IPS-18a (cell line): ENCODE results near the gene GZF1.

ENCODE experiments used
- H3K27ac ChIP-seq: one replicate; pipeline ENCODE4 v1.5.1; 2013; ENCODE audit warnings: low read length
- H3K27me3 ChIP-seq: one replicate; pipeline ENCODE4 v1.6.1; 2013; ENCODE audit warnings: mild to moderate bottlenecking, low read length; ENCODE audit not compliant: control insufficient read depth, insufficient read depth
- H3K36me3 ChIP-seq: one replicate; pipeline ENCODE4 v1.6.1; 2013; ENCODE audit warnings: low read depth, low read length; ENCODE audit not compliant: control insufficient read depth
- H3K4me1 ChIP-seq: one replicate; pipeline ENCODE4 v1.6.1; 2013; ENCODE audit warnings: low read depth, low read length; ENCODE audit not compliant: control insufficient read depth
- H3K4me3 ChIP-seq: one replicate; pipeline ENCODE4 v1.5.1; 2013; ENCODE audit warnings: low read length
- H3K9ac ChIP-seq: one replicate; pipeline ENCODE4 v1.6.1; 2013; ENCODE audit warnings: mild to moderate bottlenecking, low read length, moderate library complexity
- H3K9me3 ChIP-seq: one replicate; pipeline ENCODE4 v1.6.1; 2013; ENCODE audit warnings: low read depth, low read length; ENCODE audit not compliant: control insufficient read depth

Gene GZF1

DNA sequence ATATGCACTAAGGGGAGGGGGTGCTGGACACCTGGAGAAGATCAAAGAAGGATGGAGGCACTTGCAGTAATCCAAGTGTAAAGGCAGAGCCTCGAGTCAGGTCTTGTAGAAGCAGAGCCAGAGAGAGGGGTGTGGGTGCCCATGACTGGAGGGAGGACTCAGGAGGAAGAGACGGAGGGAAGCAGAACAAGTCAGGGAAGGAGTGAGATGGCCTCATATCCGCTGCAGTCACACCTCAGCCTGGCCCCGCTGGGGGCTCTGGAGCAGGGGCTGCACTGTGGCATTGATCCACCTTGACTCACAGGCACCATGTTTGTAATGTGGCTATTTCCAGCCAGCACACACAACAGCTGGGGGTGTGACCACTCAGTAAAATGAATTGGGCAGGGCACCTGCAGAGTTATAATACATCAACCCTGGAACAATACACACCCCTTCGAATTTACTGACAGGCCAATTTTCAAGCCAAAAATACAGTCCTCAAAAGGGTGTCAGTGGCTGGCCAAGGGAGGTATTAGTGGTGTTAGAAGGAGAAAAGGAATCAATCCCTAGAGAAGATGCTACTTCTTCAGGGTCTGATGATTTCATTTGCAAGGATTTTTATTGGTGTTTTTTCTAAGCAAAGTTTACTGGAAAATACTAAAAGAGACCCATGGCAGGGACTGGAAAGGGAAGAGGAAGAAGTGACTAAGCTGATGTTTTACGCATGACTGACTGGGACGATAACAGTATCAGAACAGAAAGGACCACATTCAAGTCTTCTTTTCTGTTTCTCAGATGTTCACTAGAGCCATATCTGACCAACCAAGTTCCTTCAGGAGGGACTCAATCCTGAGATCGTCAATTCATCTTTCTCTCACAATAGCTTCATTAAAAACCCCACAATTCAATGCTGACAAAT, 30.3 kb upstream of the GZF1 start:
- Histone ChIP-seq H3K4me3 (no peak overlapping the region), H3K27ac (no peak overlapping the region), H3K9ac (no peak overlapping the region), H3K9me3 (no peaks in the 10 kb centered on the region), H3K36me3 (no peaks in the 10 kb centered on the region), H3K4me1 (no peaks in the 10 kb centered on the region), H3K27me3 (no peaks in the 10 kb centered on the region)

DNA sequence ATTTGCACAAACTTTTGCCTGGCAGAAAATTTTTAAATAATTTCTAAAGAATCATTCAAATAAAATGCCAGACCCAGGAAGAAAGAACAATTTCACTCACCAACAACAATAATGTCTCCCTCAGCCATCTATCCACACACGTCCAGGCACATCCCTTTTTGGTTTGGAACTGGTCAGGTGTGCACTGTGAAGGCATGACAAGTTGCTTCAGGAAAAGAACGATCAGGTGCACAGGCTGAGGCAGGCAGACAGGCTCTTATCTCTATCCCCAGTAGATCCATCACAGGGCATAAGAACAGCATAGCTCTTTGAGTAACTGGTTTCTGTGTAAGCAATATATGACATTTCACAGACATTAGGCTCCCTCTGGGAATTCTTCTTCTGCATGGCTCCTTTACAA, 29.5 kb upstream of the GZF1 start:
- H3K27ac ChIP-seq = no peak overlapping the region
- no peaks in the 10 kb centered on the region for H3K36me3 ChIP-seq
- no peak overlapping the region for H3K4me3 ChIP-seq

DNA sequence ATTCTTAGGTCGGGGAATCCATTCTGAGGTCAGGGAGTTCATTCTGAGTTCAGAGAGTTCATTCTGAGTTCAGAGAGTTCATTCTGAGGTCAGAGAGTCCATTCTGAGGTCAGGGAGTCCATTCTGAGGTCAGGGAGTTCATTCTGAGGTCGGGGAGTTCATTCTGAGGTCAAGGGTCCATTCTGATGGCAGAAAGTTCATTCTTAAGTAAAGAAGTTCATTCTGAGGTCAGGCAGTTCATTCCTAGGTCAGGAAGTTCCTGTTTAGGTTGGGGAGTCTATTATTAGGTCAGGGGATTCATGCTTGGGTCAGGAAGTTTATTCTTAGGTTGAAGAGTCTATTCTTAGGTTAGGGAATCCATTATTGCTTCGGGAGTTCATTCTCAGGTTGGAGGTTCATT, 27.9 kb upstream of the GZF1 start:
- Histone ChIP-seq H3K4me3 (no peak overlapping the region), H3K36me3 (no peaks in the 10 kb centered on the region), H3K9me3 (no peaks in the 10 kb centered on the region), H3K9ac (no peak overlapping the region), H3K27me3 (no peaks in the 10 kb centered on the region), H3K4me1 (peaks cover 6% of the 10 kb centered on the region), H3K27ac (no peak overlapping the region)

More for the DNA sequence above, 29.5 kb upstream of the GZF1 start:
- H3K9me3 ChIP-seq = no peaks in the 10 kb centered on the region
- no peaks in the 10 kb centered on the region for H3K27me3 ChIP-seq
- peaks cover 4% of the 10 kb centered on the region for H3K4me1 ChIP-seq
- no peak overlapping the region for H3K9ac ChIP-seq

DNA sequence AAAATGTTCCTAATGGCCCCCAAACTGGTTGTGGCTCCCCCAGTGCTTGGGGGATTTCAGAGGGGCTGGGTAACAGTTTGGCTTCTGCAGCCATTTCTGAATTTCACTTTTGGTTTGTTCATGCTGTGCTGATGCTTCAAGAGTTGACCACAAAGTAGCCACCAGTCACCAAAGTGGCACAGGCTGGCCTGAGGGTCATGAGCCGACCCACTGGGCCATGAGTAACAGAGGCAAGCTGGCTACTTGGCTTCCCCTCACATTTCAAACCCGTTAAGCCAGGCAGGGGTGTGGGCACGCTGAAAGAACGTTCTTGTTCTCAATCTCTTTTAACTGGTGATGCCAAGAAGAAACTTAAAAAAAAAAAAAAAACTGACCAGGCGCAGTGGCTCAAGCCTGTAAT, 26.5 kb upstream of the GZF1 start:
- Histone ChIP-seq H3K4me3 (no peak overlapping the region), H3K9ac (no peak overlapping the region), H3K27me3 (no peaks in the 10 kb centered on the region), H3K4me1 (peaks cover 6% of the 10 kb centered on the region), H3K9me3 (no peaks in the 10 kb centered on the region), H3K27ac (no peak overlapping the region), H3K36me3 (no peaks in the 10 kb centered on the region)

DNA sequence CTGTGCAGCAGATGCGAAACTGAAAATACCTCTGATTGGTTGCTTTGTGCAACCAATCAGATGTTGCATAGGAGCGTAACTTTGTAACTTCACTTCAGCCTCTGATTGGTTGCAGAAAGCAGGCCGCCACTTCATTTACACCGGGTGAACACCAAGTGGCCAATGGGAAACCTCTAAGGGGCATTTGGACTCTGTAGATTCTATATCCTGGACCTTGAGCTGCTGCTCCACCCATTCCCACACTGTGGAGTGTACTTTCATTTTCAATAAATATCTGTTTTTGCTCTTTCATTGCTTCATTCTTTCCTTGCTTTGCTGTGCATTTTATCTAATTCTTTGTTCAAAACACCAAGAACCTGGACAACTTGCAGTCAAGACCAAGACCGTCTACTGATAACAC, 25.5 kb upstream of the GZF1 start:
- Histone ChIP-seq H3K36me3 (no peaks in the 10 kb centered on the region), H3K4me3 (no peak overlapping the region), H3K27ac (no peak overlapping the region), H3K27me3 (no peaks in the 10 kb centered on the region), H3K4me1 (peaks cover 6% of the 10 kb centered on the region), H3K9ac (no peak overlapping the region), H3K9me3 (no peaks in the 10 kb centered on the region)

DNA sequence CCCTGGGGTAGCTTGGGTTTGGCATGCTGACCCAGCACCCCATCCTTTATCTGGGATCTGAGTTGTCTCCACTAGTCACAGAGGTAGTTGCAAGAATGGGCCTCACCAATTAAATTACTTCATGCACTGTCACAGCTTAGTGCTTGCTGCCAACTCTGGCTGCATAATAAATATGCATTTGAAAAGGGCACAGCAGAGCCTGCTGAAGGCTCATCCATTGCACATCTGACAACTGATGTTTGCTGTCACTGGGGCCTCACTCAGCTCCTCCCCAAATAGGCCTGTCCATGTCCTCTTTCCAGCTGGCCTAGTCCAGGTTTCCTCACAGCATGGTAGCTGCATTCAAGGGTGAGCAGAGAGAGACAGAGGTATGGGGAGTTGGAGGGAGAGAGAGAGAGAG, 24.7 kb upstream of the GZF1 start:
- Histone ChIP-seq H3K9me3 (no peaks in the 10 kb centered on the region), H3K9ac (no peak overlapping the region), H3K36me3 (no peaks in the 10 kb centered on the region), H3K4me1 (peaks cover 6% of the 10 kb centered on the region), H3K27ac (no peak overlapping the region), H3K27me3 (no peaks in the 10 kb centered on the region), H3K4me3 (no peak overlapping the region)

DNA sequence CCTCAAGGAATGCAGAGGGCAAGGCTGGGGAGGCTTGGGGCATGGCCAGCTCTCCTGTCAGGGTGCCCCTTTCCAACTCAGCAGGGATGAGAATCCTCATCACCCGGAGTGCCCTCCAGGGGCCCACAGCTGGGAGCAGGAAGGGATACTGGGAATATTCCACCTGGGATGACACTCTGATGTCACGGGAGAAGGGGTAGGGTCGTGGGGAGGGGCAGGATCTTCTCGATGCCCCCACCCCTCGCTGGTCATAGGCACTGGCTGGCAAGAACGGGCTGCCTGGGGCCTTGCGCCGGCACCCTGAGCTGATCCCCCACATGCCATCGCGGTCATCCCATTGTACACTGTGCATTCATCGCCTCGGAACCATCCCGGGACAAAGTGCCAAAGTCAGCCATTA, 22.0 kb upstream of the GZF1 start:
- Histone ChIP-seq H3K36me3 (no peaks in the 10 kb centered on the region), H3K27ac (no peak overlapping the region), H3K4me1 (peaks cover 6% of the 10 kb centered on the region), H3K4me3 (no peak overlapping the region), H3K27me3 (no peaks in the 10 kb centered on the region), H3K9ac (no peak overlapping the region), H3K9me3 (no peaks in the 10 kb centered on the region)

DNA sequence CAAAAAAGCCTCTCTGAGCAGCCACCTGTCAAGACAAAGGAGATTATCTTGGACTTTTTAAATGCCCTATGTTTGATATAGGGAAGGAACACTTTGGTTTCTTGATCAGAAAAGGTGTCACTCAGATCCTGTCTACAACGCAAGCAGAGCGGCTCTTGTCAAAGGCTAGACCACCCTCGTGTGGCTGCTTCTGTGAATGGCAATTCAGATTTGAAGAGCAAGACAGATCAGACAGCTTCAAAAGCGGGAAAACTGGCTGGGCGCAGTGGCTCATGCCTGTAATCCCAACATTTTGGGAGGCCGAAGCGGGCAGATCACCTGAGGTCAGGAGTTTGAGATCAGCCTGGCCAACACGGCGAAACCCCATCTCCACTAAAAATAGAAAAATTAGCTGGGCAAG, 21.5 kb upstream of the GZF1 start:
- no peak overlapping the region for H3K4me3 ChIP-seq
- H3K4me1 ChIP-seq = peaks cover 6% of the 10 kb centered on the region
- H3K27me3 ChIP-seq = no peaks in the 10 kb centered on the region
- no peaks in the 10 kb centered on the region for H3K9me3 ChIP-seq
- no peaks in the 10 kb centered on the region for H3K36me3 ChIP-seq
- H3K9ac ChIP-seq = no peak overlapping the region
- no peak overlapping the region for H3K27ac ChIP-seq

DNA sequence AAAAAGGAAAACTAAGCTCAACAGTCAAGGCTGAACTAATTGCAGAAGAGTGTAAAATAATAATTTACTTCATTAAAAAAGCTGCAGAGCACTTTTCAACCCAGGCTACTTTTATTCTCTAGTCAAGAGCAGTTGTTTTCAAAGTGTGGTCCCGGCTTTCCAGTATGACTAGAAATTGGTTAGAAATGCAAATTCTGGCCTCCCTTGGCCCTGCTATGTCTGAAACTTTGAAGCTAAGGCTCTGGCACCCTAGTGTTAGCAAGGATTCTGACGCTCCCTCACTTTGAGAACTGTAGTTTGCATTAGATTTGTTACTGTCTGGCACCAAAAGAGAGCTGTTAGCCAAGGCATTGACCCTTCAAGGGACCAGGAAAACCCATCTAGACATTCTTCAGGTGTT, 20.9 kb upstream of the GZF1 start:
- no peak overlapping the region for H3K27ac ChIP-seq
- H3K4me3 ChIP-seq = no peak overlapping the region
- H3K4me1 ChIP-seq = peaks cover 6% of the 10 kb centered on the region
- no peak overlapping the region for H3K9ac ChIP-seq
- no peaks in the 10 kb centered on the region for H3K36me3 ChIP-seq
- H3K9me3 ChIP-seq = no peaks in the 10 kb centered on the region
- H3K27me3 ChIP-seq = no peaks in the 10 kb centered on the region

DNA sequence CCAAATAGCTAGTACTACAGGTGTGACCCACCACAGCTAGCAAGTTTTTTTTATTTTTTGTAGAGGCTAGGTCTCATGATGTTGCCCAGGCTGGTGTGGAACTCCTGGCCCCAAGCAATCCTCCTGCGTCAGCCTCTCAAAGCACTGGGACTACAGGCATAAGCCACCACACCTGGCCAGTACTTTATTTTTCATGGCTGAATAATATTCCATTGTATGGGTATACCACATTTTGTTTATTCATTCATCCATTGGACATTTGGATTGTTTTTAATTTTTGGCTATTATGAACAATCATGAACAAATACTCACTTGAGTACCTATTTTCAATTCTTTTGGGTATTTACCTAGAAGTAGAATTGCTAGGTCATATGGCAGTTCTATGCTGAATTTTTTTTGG, 18.4 kb upstream of the GZF1 start:
- no peaks in the 10 kb centered on the region for H3K36me3 ChIP-seq
- no peaks in the 10 kb centered on the region for H3K9me3 ChIP-seq
- no peak overlapping the region for H3K4me3 ChIP-seq
- no peak overlapping the region for H3K27ac ChIP-seq
- no peaks in the 10 kb centered on the region for H3K27me3 ChIP-seq
- H3K4me1 ChIP-seq = peaks cover under 1% of the 10 kb centered on the region
- H3K9ac ChIP-seq = no peak overlapping the region

DNA sequence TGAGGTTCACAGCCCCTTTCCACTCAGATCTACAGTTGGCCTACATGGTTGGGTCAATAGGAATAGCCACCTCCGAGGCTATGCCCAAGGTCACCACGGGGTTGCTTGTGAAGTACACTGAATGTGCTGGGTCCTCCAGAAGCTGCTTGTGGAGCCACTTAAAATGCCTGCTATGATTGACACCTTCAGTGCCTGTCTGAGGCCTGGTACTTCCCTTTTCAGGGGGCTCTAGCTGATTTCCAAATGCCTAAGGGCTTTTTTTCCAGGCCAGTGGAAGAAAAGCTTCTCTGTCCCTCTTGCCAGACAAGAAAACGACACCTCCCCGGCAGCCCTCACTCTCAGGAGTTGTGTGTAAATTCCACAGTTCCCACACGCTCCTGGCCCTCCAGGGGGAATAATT, 17.6 kb upstream of the GZF1 start:
- H3K36me3 ChIP-seq = no peaks in the 10 kb centered on the region
- H3K9me3 ChIP-seq = no peaks in the 10 kb centered on the region
- peaks cover 8% of the 10 kb centered on the region for H3K4me1 ChIP-seq
- H3K27me3 ChIP-seq = no peaks in the 10 kb centered on the region
- H3K9ac ChIP-seq = no peak overlapping the region
- H3K27ac ChIP-seq = no peak overlapping the region
- H3K4me3 ChIP-seq = no peak overlapping the region

DNA sequence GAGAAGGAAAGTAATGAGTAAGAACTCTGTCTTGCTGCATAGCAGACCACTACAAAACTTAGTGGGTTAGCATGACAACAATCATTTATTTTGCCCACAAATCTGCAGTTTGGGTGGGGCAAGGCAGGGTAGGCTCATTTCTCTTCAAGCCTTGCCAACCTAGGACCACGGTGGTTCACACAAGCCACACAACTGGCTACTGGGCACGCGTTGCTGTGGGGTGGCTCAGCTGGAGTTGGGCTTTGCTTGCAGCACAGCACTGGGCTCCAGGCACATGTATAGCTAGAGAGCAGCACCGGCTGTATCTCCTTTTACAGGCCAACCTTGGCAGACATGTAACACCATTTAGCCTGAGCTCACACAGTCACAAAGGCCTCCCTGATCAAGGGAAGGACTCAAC, 16.0 kb upstream of the GZF1 start:
- Histone ChIP-seq H3K4me1 (peaks cover 9% of the 10 kb centered on the region), H3K4me3 (no peak overlapping the region), H3K9me3 (no peaks in the 10 kb centered on the region), H3K9ac (no peak overlapping the region), H3K36me3 (no peaks in the 10 kb centered on the region), H3K27ac (no peak overlapping the region), H3K27me3 (no peaks in the 10 kb centered on the region)
